Femur (tissue), 1 donor: ENCODE data around the gene RFX7.
"Not testable (repeated sequence)": the region's sequence is repeated elsewhere in the genome, so short reads cannot be mapped to it uniquely, and the experiment has no call there.

Experiments
- DNase-seq: peaks from one replicate; pipeline ENCODE4 v3.0.0-alpha.2; 2017

Gene RFX7

DNA sequence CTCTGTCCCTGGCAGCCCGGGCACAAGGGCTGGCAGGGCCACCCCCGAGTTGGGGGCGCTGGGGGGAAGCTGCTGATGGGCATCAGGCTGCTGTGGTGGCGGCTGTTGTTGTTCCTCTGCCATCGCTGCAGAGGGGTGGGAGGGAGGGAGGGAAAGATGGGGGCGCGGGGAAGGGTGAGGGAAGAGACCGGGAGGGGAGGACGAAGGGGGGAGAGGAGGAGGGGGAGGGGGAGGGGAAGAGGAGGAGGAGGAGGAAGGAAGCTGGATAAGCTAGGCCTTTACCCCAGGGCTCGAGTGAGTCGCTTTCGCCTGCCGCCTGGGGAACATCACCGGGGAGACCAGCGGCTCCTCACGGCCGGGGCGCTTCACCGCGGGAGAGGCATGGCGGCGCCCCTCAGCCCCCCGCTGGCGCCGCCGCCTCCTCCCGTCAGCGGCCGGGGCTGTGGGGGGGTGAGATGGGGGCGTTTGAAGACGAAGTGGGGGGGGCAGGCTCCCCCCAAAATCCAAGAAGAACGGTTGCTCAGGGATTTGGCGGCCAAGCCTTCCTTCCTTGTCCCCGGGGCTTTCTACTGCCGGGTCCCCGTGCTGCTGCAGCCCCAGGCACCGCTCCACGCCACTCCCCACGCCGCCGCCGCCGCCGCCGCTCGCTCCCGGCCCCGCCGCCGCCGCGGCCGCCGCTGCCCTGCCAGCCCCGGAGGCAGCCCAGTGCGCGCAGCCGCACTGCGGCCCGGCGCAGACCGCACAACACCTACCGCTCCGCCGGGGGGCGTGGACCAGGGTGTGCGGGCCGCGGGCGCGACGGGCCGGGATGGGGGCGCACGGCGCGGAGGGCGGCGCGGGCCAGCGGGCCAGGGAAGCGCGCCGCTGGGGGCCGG lies at the start of gene RFX7:
RFX7 (minus strand) TSS at position 717 of the 875 bp plus-strand sequence; CDS start at position 123, 594 bp downstream.
- DNase-seq, result peak; percentile 84

DNA sequence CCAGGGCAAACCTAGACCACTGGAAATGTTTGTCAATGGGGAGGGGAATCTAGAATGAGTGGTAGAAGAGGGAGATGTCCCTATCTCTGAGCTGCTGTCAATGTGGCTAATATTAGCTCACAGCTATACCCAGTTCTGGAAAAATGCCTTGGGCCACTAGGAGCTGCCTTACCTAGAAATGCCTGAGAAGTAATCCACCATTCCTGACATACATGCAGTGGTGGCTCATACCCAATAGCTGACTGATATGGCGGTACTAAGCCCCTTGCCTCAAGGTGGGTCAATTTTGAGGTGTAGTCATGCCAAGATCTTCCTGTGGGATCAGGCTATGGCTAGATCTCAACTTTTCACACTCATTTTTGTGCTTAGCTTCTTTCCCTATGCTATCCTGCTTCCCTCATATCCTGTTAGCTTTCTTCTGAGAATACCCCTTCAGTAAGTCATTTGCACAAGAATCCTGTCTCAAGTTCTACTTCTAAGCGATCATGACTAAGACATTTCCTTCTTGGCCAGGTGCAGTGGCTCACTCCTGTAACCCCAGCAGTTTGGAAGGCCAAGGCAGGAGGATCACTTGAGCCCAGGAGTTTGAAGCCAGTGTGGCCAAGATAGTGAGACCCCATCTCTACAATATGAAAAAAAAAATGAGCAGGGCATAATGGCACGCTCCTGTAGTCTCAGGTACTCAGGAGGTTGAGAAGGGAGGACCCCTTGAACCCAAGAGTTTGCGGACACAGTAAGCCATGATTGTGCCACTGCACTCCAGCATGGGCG lies 49.1 kb upstream of the RFX7 start:
- DNase-seq, result no peak

DNA sequence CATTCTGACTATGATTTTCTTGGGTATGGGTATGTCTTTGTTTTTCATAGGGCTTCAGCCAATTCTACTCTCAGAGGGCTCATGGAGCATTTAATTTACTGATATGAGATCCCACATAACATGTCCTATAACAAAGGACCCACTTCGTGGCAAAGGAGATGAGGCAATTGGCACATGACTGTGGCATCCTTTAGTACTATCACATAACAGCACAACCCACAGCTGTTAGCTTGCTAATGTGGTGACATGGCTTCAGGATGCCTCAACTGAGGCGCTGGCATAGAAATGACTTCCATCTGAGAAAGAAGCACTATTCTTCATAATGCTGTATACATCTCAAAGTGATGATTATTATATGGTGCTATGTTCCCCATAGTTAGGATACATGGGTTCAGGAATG lies 48.1 kb upstream of the RFX7 start:
- no peak for DNase-seq

DNA sequence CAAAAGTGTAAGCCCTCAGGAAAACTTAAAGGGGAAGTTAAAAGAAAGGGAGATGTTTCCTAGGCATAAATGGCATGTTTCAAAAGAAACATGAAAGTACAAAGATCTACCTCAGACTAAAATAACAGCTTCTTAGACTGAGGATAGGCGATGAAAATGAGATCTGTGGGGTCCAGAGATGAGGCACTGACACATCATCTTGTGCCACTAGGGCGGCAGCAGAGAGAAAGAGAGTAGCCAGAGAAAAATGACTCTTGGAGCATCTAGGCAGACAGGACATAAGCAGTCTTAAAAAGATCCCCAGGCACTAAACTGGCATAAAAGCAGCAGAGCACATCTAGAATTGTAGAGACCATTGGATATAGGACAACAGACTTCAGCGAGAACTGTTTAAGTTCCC lies 42.5 kb upstream of the RFX7 start:
- DNase-seq, result no peak

DNA sequence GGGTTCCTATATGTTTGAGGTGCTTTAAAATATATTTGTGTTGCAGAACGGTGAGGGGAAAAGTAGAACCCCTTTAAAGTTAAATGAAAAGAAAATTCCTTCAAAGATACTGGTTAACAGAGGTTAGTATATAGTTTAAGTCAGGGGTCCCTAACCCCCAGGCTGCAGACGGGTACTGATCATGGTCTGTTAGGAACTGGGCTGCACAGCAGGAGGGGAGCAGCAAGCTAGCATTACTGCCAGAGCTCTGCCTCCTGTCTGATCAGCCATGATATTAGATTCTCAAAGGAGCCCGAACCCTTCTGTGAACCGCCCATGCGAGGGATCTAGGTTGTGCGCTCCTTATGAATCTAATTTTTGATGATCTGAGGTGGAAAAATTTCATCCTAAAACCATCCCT lies 37.5 kb upstream of the RFX7 start:
- no peak for DNase-seq

DNA sequence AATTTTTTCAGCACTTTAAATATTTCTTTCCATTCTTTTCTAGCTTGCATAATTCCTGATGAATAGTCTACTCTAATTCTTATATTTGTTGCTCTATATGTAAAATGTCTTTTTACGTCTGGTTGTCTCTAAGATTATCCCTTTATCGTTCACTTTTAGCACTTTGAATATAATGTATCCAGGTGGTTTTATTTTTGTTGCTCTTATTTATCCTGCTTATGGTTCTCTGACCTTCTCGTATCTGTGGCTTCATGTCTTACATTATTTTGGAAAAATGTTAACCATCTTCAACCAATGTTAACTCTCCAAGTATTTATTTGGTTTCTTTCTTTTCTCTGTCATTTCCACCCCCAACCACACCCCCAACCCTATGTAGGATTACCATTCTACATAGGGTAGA lies 30.0 kb upstream of the RFX7 start:
- no peak for DNase-seq

DNA sequence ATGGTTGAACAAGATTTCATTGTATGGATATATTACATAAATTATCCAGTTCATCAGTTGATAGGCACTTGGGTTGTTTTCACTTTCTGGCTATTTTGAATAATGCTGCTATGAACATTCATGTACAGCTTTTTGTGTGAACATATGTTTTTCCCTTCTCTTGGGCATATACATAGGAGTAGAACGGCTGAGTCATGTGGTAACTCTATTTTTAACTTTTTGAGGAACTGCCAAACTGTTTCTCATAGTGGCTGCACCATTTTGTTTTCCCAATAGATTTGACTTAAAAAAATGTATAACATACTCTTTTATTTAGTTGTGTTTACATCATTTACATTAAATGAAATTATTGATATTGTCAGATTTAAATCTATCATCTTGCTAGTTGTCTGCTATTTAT lies 28.8 kb upstream of the RFX7 start:
- DNase-seq, result no peak

DNA sequence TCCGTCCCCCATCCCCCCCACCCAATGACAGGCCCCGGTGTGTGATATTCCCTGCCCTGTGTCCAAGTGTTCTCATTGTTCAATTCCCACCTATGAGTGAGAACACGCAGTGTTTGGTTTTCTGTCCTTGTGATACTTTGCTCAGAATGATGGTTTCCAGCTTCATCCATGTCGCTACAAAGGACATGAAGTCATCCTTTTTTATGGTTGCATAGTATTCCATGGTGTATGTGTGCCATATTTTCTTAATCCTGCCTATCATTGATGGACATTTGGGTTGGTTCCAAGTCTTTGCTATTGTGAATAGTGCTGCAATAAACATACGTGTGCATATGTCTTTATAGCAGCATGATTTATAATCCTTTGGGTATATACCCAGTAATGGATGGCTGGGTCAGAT lies 22.8 kb upstream of the RFX7 start:
- not testable (repeated sequence) for DNase-seq

DNA sequence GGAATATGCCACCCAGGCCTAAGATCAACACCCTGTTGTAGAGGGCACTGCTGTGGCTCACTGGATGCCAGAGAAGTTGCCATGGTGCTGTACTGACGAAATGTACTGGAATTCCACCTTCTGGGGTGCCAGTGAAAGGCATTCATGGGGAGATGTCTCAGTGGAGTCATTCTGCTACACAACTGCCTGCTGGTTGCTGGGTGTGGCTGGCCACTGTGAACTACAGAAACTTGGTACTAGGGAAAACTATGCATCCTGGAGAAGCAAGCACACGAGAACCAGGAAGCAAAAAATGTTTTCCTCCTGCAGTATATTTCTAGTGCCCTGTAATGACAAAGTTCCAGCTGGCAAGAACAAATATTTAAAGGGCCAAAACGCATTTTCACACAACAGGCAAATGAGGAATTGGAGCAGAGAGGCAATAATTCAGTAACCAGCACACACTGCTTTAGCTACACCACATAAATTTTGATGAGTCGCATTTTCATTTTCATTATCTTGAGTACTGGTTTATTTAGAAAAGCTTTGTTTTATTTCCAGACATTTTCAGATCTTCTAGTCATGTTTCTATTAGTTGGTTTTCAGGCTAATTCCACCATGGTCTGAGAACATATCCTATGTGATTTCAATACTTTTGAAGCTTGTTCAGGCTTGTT lies 18.3 kb upstream of the RFX7 start:
- DNase-seq, result no peak

DNA sequence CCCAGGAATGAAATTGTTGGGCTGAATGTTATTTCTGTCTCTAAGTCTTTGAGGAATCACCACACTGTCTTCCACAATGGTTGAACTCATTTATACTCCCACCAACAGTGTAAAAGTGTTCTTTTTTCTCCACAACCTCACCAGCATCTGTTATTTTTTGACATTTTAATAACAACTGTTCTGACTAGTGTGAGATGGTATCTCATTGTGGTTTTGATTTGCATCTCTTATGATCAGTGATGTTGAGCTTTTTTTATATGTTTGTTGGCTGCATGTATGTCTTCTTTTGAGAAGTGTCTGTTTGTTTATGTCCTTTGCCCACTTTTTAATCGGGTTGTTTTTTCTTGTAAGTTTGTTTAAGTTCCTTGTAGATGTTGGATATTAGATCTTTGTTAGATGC lies 13.6 kb upstream of the RFX7 start:
- DNase-seq, result not testable (repeated sequence)

DNA sequence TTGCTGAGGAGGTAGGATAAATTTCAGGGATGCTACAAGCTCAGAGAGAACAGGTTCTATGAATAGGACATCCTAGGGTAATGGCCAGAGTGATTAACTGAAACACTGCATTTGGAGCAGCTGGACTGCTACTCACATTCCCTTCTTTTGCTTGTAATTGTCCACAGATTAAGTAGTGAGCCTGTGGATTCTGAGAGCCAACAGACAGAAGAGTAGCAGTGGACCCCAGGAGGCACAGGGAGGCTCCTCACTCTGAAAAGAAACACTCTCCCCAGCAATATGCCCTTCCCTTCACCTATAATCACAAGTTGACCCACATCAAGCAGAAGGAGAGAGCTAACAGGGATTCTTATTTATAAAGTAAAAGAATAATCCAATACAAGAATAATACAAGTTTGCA lies 10.6 kb upstream of the RFX7 start:
- DNase-seq, result no peak

DNA sequence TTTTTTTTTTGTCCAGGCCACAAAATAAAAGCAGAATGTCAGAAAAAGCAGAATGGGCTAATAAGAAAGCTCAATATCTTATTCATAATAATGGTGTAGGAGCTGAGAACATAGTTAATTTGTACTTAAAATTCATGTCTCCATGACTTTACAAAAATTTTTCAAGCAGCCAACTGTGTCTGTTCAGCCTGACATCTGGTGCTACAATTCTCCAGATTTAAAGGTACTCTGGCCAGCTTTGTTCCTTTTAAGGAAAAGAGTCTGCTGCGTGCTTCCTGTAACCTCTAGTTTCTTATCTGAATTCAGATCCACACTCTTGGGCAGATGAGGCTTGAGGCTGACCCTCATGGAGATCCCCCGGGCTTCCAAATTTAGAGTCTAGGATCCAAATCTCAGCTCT lies 8.7 kb upstream of the RFX7 start:
- DNase-seq, result no peak

DNA sequence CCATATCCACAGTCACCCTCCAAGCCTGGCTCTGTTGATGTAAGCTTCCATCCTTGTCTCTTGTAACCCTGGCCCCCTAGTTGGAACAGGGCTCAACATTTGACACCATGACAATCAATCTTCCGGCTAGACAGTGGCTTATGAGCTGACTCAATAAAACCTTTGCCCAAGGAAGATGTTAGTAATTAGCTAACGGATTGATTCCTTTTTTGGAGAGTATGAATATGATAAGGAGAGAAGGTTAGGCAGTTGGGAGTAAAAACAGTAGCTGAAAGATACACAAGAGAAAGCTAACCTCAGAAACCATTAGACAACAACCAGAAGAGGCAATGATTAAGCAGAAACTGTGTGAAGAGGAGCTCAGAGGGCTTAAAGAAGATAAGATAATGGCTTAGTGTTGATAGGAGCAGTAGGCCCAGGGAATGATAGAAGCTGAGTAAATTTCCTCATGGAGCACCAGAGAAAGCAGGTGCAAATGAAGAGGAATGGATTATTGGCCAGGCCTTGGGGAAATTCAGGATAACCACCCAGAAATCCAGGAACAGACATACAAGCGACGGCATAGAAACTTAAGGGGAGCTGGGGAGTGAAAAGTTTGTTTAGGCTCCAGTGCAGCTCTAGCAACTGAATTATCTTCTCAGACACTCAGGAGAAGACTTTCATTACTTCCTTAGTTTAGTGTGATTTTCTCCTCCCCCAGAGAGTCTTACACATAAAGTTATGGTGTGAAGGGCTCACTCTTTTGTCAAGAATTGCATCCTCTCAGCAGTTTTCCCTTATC lies 7.8 kb upstream of the RFX7 start:
- no peak for DNase-seq

DNA sequence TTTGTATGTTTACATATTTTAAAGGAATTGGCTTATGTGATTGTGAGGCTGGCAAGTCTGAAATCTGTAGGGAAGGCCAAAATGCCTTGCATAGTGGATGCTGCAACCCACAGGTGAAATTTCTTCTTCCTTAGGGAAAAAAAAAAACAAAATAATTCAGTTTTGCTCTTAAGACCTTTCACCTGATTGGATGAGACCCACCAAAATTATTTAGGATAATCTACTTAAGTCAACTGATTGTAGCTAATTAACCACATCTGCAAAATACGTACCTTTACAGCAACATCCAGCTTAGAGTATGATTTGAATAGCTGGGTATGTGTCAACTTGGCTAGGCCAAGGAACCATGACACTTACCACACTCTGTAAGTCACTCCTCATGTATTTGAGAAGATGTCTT lies 6.9 kb upstream of the RFX7 start:
- DNase-seq, result no peak

DNA sequence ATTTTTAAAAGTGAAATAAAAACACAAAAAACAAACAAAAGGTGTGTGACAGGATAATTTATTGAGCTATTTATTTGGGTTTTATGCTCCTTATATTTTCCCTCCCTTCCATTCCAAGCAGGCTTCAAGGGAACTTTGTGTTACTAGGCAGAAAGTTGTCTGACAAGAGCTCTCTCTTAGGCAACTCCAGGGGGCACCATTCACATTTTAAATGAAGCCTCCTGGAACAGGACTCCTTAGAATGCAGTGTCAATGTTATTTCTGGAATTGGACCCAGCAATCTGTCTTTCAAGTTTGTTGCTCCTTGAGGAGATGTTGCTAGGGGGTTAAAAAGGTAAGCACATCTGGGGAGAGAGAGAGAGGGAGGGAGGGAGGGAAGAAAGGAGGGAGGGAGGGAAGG lies 5.4 kb upstream of the RFX7 start:
- no peak for DNase-seq

DNA sequence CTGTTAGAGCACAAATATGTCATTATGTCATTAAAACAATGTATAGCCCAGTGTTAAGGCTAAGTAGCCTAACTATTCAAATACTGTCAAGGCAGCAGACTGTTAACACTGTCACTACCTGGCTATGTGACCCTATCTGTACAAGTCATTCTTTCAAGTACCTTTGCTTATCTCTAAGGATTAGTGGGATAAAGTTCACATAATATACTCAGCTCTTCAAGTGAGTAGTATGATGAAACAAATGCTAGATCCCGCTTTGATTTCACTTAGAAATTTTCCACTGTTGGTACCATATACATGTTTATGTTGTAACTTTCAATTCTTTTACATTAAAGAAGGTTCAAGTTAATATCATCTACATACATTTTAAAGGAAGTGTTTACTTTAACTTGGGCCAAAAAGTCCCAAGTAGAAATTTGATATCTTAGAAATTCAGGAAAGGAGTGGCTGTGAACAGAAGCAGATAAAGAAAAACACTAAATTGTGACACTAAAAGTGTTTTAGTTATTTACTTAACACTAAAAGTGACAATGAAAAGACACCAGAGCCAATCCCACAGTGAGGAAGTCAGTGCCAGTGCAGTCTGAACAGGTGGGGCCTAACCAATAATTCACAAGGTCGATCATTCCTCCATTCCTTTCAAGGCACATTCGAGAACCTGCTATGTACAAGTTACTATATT lies 4.8 kb upstream of the RFX7 start:
- no peak for DNase-seq

DNA sequence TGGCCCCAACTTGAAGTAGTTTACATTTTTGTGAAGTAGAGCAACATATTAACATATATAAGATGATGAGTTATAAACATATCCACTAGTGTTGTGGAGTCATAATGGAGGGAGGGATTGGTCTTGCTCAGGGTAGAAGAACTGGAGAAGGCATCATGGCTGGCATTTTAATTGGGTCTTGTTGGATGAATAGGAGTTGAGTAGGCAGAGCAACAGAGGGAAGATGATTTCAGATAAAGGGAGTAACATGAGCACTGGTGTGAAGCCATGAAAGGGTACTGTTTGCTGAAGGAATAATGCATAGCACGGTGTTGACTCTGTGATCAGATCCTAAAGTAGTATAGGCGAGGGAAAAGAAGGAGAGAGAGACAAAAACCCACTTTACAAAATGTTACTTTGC lies 3.6 kb upstream of the RFX7 start:
- no peak for DNase-seq

DNA sequence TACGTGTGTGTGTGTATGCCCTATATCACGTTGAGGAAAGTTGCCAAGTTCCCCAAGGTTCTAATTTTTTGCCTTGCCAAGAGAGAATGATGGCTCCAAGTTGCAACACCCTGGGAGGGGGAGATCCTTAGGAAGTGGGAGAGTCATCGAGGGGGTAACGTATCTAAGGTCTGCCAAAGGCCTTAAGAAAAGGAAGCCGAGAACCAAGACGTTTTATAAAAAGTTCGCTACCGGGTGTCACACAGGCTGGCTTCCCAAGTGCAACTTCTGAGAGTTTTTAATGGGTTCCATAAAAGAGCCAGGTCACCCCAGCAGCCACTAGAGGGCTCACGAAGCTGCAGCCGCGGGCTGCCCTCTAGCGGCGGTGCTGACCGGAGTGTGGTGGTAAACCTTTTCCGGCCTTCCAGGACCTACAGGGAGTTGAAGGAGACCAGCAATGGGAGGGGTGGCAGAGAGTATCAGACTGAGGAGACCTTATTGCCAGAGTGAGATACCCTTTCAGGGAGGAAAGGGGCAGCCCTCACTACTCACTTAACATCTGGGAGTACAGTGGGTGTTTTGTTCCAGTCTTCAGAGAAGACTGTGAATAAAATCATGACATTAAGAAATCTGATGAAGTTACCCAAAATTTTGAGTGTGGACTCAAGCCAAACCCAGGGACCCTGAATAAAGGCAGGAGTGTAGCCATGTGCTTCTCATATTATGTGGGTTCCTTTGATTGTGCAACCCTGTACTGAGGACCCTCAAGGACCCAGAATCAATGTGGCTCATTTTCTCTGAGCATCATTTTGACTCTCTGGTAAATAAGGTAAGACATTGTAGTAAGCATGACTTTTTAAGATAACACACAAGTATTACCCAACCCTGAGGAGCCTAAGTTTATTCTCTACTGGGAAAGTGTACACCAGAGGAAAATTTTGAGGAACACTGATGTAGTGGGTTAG lies 2.5 kb upstream of the RFX7 start:
- DNase-seq, result peak; percentile 86

DNA sequence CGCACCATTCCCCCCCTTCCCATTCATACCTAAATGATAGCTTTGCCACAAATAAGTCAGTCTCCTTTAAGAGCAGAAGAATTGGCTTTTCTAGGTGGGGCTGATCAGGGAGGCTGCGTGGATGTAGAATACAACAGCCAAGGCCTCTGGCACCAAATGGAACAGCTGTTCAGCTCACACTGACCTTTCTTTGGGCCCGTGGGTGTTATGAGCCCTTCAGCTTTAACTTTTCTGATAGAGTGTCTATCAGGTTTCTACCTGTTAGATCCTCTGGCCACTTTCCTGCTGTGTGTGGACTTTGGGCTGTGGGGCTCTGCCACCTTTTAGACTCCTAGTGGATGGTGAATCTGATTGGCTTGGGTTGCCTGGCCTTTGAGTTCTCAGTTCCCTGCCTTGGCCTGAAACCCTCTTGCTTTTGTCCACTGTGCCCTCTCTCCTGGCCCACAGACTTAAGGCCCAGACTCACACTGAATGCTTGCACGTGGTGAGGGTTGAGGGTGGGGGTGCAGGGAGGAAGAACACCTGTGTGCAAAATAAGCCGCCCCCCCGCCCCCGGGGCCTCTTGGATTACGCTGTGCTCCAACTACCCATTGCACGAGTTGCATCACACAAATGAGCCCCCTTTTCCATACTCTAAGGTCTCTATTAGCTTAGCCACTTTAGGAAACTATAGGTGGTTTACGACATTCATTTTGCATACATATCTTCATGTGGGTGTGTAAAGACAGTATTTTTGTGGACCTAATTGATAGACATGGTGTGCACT lies 1.3 kb upstream of the RFX7 start:
- DNase-seq, result peak; percentile 24
